ENCODE measurements around the gene ULK2.

The ULK2 gene

GRCh38 chr17:19728084-19728495 lies 139.6 kb downstream of the ULK2 start (continued):
- TF ChIP-seq PRDM2 (tag by site-specific recombination; IDR thresholded peaks at IDR 0.05; ENCODE audit: borderline replicate concordance) (no peak), ZNF654 (tag by site-specific recombination; IDR thresholded peaks at IDR 0.05; ENCODE audit: low read depth) (no peak), ZNF10 (tag by site-specific recombination; IDR thresholded peaks at IDR 0.05) (no peak), ZEB2 (tag by site-specific recombination; IDR thresholded peaks at IDR 0.05) (no peak), PBX3 (CRISPR knock-in tag; IDR thresholded peaks at IDR 0.05) (no peak), ZNF488 (tag by site-specific recombination; IDR thresholded peaks at IDR 0.05) (no peak), ZNF24 (tag by site-specific recombination; IDR thresholded peaks at IDR 0.05) (no peak), ZNF274 (IDR thresholded peaks at IDR 0.05; ENCODE audit: low read length) (no peak), ZNF274 (tag by site-specific recombination; IDR thresholded peaks at IDR 0.05; ENCODE audit: borderline replicate concordance) (no peak), ZSCAN30 (tag by site-specific recombination; IDR thresholded peaks at IDR 0.05) (0 out of 2 replicates have a peak, but pooled peaks have one; percentile 29), PRDM1 (tag by site-specific recombination; IDR thresholded peaks at IDR 0.05) (no peak), ZNF423 (tag by site-specific recombination; IDR thresholded peaks at IDR 0.05) (no peak), ZNF114 (tag by site-specific recombination; IDR thresholded peaks at IDR 0.05) (no peak), ZNF335 (tag by site-specific recombination; conservative IDR thresholded peaks at IDR 0.05) (peak; percentile 80), ZNF560 (tag by site-specific recombination; IDR thresholded peaks at IDR 0.05; ENCODE audit: borderline replicate concordance) (no peak), ZBTB48 (tag by site-specific recombination; IDR thresholded peaks at IDR 0.05) (peak; percentile 47; the same call in 1 of the 2 replicates), ZNF830 (tag by site-specific recombination; IDR thresholded peaks at IDR 0.05; ENCODE audit: low read depth) (no peak), ZNF544 (tag by site-specific recombination; IDR thresholded peaks at IDR 0.05) (0 out of 2 replicates have a peak, but pooled peaks have one; percentile 30), OSR2 (tag by site-specific recombination; IDR thresholded peaks at IDR 0.05) (no peak), TRIM28 (IDR thresholded peaks at IDR 0.05; ENCODE audit: borderline replicate concordance, low read length) (no peak), ZNF433 (tag by site-specific recombination; IDR thresholded peaks at IDR 0.05; ENCODE audit: low read depth) (no peak), OVOL3 (tag by site-specific recombination; IDR thresholded peaks at IDR 0.05) (no peak), ZNF175 (tag by site-specific recombination; IDR thresholded peaks at IDR 0.05) (no peak), ZNF600 (tag by site-specific recombination; IDR thresholded peaks at IDR 0.05) (0 out of 2 replicates have a peak, but pooled peaks have one; percentile 54), ZXDB (tag by site-specific recombination; IDR thresholded peaks at IDR 0.05) (no peak), YY1 (tag by site-specific recombination; IDR thresholded peaks at IDR 0.05) (no peak), GLIS1 (tag by site-specific recombination; IDR thresholded peaks at IDR 0.05) (peak; percentile 71)
- TF ChIP-seq, protein P1, sequence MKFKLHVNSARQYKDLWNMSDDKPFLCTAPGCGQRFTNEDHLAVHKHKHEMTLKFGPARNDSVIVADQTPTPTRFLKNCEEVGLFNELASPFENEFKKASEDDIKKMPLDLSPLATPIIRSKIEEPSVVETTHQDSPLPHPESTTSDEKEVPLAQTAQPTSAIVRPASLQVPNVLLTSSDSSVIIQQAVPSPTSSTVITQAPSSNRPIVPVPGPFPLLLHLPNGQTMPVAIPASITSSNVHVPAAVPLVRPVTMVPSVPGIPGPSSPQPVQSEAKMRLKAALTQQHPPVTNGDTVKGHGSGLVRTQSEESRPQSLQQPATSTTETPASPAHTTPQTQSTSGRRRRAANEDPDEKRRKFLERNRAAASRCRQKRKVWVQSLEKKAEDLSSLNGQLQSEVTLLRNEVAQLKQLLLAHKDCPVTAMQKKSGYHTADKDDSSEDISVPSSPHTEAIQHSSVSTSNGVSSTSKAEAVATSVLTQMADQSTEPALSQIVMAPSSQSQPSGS (tag by site-specific recombination; IDR thresholded peaks at IDR 0.05; ENCODE audit: low read depth) = no peak
